ENCODE results near the gene SUPT3H. TPM values are rescaled to one million over a fixed set of nuclear protein-coding genes. Genes with fewer than 3 reads are reported as not detected.

SUPT3H gene
- total and polyA plus RNA-seq, 7 experiments from 2014 or later: 8.0 to 16.0 (median 12.7) TPM

DNA sequence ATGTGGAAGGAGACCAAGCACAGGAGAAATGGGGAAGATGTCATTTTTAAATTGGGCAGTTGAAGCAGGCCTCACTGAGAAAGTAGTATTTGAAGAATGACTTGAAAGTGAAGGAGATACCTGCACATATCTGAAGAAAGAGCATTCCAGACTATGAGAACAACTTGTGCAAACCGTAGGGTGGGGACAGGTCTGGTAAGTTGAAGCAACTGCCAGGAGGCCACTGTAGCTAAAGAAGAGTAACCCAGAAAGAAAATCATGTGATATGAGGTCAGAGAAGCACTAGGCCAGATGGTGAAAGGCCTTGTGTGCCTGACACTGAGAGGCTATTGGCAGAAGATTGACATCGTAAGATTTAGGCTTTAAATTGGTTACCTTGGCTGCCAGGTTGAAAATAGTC lies 4.7 kb upstream of the SUPT3H start:
- Histone ChIP-seq H3K4me3 (ENCODE audit: low read length) (no peak overlapping the region), H3K27ac (ENCODE audit: low read depth, low read length) (no peak overlapping the region), H3K4me1 (ENCODE audit: control insufficient read depth in 2 of 2, insufficient read depth in 2 of 2, low read length in 2 of 2) (peaks cover 0 to 7% of the 10 kb centered on the region in 2 donors), H3K9me3 (ENCODE audit: control insufficient read depth in 2 of 3, low read length in 3 of 3) (no peaks in the 10 kb centered on the region), H3K36me3 (ENCODE audit: control insufficient read depth in 2 of 3, insufficient read depth in 3 of 3, low read length in 3 of 3) (peaks cover 0 to 4% (median 0%) of the 10 kb centered on the region in 3 experiments), H3K27me3 (ENCODE audit: control insufficient read depth in 2 of 2, insufficient read depth in 2 of 2, low read length in 2 of 2) (no peaks in the 10 kb centered on the region)
- H3K4me1 Mint-ChIP-seq: peaks cover 0 to 13% (median 9%) of the 10 kb centered on the region in 7 donors
- H3K27me3 Mint-ChIP-seq: no peaks in the 10 kb centered on the region
- ChIA-PET POLR2A (interaction anchor here (1.0 kb wide), 1 partner anchor 66 kb away, joined by 3 read pairs; no protein-coding TSS in a partner anchor), CTCF (no interaction called here)
- H3K4me3 Mint-ChIP-seq: no peak overlapping the region
- H3K9me3 Mint-ChIP-seq: peaks cover 0 to 7% (median 0%) of the 10 kb centered on the region in 11 donors
- DNase-seq (no peak), ATAC-seq (no peak)
- no peak overlapping the region for H3K27ac Mint-ChIP-seq
- intact Hi-C loops (cut with micrococcal nuclease): no loop called here
- peaks cover 0 to 5% (median 2%) of the 10 kb centered on the region in 5 donors for H3K36me3 Mint-ChIP-seq

GRCh38 chr6:45378334-45378926 lies 696 bp upstream of the SUPT3H start:
- H3K27ac Mint-ChIP-seq: peak overlapping the region; percentile 96 to 100 (median 98)
- POLR2A ChIA-PET: interaction anchor here (0.6 to 3.0 kb wide), 24 partner anchors 8 to 681 kb away, joined by 3 to 17 read pairs (median 4); partner anchors contain the start of gene RUNX2
- intact Hi-C loops (cut with micrococcal nuclease): loop anchor here (1.0 to 10.0 kb wide), 10 partner anchors 42 to 634 kb away; no protein-coding TSS in a partner anchor
- H3K4me3 Mint-ChIP-seq: peak overlapping the region; percentile 89 to 100 (median 98)
- no peaks in the 10 kb centered on the region for H3K27me3 ChIP-seq (ENCODE audit: control insufficient read depth in 2 of 2, insufficient read depth in 2 of 2, low read length in 2 of 2)
- H3K36me3 ChIP-seq (ENCODE audit: control insufficient read depth in 2 of 3, insufficient read depth in 3 of 3, low read length in 3 of 3): peaks cover 0 to 6% (median 0%) of the 10 kb centered on the region in 3 experiments
- DNase-seq: no peak
- H3K4me1 Mint-ChIP-seq: peaks cover 14 to 35% (median 28%) of the 10 kb centered on the region in 7 donors
- peak overlapping the region; percentile 75 for H3K4me3 ChIP-seq (ENCODE audit: low read length)
- H3K9me3 Mint-ChIP-seq: peaks cover 0 to 7% (median 0%) of the 10 kb centered on the region in 11 donors
- H3K36me3 Mint-ChIP-seq: peaks cover 0 to 5% (median 0%) of the 10 kb centered on the region in 5 donors
- no peaks in the 10 kb centered on the region for H3K27me3 Mint-ChIP-seq
- H3K4me1 ChIP-seq (ENCODE audit: control insufficient read depth in 2 of 2, insufficient read depth in 2 of 2, low read length in 2 of 2): peaks cover 0 to 14% of the 10 kb centered on the region in 2 donors
- H3K27ac ChIP-seq (ENCODE audit: low read depth, low read length): peak overlapping the region; percentile 86
- no peak for ATAC-seq
- CTCF ChIA-PET: interaction anchor here (0.5 to 1.4 kb wide), 15 partner anchors 41 to 985 kb away, joined by 3 to 7 read pairs (median 3); no protein-coding TSS in a partner anchor
- H3K9me3 ChIP-seq (ENCODE audit: control insufficient read depth in 2 of 3, low read length in 3 of 3): no peaks in the 10 kb centered on the region

DNA sequence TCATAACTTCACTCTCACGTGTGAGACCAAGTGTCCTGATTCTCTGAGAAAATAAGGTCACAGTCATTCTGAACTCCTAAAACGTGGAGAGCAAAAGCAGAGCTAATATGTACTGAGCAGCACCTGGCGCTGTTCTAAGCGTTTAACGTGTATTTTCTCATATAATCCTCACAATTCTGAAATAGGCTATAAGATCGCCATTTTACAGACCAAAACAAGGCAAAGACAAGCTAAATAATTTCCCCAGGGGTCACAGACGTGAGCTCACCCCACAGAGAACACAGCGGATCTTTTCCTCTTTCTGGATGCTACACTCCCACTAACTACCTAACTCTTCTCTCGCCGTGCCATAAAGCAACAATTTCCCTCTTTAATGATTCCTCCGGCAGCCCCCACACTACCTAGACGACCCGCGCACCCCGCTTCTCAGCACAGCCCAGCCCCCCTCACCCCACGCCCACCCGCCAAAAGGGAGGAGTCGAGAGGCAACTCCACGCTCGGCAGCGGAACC lies 636 bp downstream of the SUPT3H start:
- Histone ChIP-seq H3K27ac (ENCODE audit: low read depth, low read length) (peak overlapping the region; percentile 86), H3K4me1 (ENCODE audit: control insufficient read depth in 2 of 2, insufficient read depth in 2 of 2, low read length in 2 of 2) (peaks cover 0 to 14% of the 10 kb centered on the region in 2 donors), H3K36me3 (ENCODE audit: control insufficient read depth in 2 of 3, insufficient read depth in 3 of 3, low read length in 3 of 3) (peaks cover 0 to 6% (median 0%) of the 10 kb centered on the region in 3 experiments), H3K27me3 (ENCODE audit: control insufficient read depth in 2 of 2, insufficient read depth in 2 of 2, low read length in 2 of 2) (no peaks in the 10 kb centered on the region), H3K4me3 (ENCODE audit: low read length) (peak overlapping the region; percentile 75), H3K9me3 (ENCODE audit: control insufficient read depth in 2 of 3, low read length in 3 of 3) (no peaks in the 10 kb centered on the region)
- DNase-seq (no peak), ATAC-seq (no peak)
- Mint-ChIP-seq H3K27ac (peak overlapping the region; percentile 96 to 100 (median 98)), H3K9me3 (peaks cover 0 to 4% (median 0%) of the 10 kb centered on the region in 11 donors), H3K27me3 (no peaks in the 10 kb centered on the region), H3K4me3 (peak overlapping the region; percentile 89 to 100 (median 98)), H3K36me3 (no peaks in the 10 kb centered on the region), H3K4me1 (peaks cover 14 to 35% (median 28%) of the 10 kb centered on the region in 7 donors)
- intact Hi-C loops (cut with micrococcal nuclease): loop anchor here (1.0 to 10.0 kb wide), 18 partner anchors 45 to 752 kb away; partner anchors contain the start of gene ENPP4 (in 1 of the 2)
- POLR2A ChIA-PET: interaction anchor here (0.8 to 3.0 kb wide), 13 partner anchors 11 to 709 kb away, joined by 3 to 17 read pairs (median 4); partner anchors contain the start of gene RUNX2
- CTCF ChIA-PET: interaction anchor here (0.7 to 1.4 kb wide), 2 partner anchors 334 to 721 kb away, joined by 3 to 5 read pairs; no protein-coding TSS in a partner anchor

- Histone ChIP-seq H3K36me3 (ENCODE audit: control insufficient read depth in 2 of 3, insufficient read depth in 3 of 3, low read length in 3 of 3) (peaks cover 0 to 6% (median 0%) of the 10 kb centered on the region in 3 experiments), H3K4me1 (ENCODE audit: control insufficient read depth in 2 of 2, insufficient read depth in 2 of 2, low read length in 2 of 2) (peaks cover 0 to 14% of the 10 kb centered on the region in 2 donors), H3K27me3 (ENCODE audit: control insufficient read depth in 2 of 2, insufficient read depth in 2 of 2, low read length in 2 of 2) (no peaks in the 10 kb centered on the region), H3K27ac (ENCODE audit: low read depth, low read length) (peak overlapping the region; percentile 86), H3K4me3 (ENCODE audit: low read length) (peak overlapping the region; percentile 75), H3K9me3 (ENCODE audit: control insufficient read depth in 2 of 3, low read length in 3 of 3) (no peaks in the 10 kb centered on the region)
- ATAC-seq (no peak), DNase-seq (no peak)
- Mint-ChIP-seq H3K4me1 (peaks cover 14 to 35% (median 30%) of the 10 kb centered on the region in 7 donors), H3K27me3 (no peaks in the 10 kb centered on the region), H3K9me3 (peaks cover 0 to 4% (median 0%) of the 10 kb centered on the region in 11 donors), H3K4me3 (peak overlapping the region; percentile 89 to 100 (median 98)), H3K36me3 (no peaks in the 10 kb centered on the region), H3K27ac (peak overlapping the region; percentile 96 to 100 (median 98))
- ChIA-PET CTCF (interaction anchor here (0.6 to 0.7 kb wide), 2 partner anchors 27 to 335 kb away, joined by 3 read pairs; no protein-coding TSS in a partner anchor), POLR2A (interaction anchor here (0.8 to 3.0 kb wide), 13 partner anchors 10 to 709 kb away, joined by 3 to 17 read pairs (median 5); partner anchors contain the start of gene RUNX2)
- intact Hi-C loops (cut with micrococcal nuclease): loop anchor here (1.0 to 10.0 kb wide), 18 partner anchors 46 to 752 kb away; partner anchors contain the start of gene ENPP4 (in 1 of the 2)
Measured at GRCh38 chr6:45376310-45377042, 1.3 kb downstream of the SUPT3H start.

DNA sequence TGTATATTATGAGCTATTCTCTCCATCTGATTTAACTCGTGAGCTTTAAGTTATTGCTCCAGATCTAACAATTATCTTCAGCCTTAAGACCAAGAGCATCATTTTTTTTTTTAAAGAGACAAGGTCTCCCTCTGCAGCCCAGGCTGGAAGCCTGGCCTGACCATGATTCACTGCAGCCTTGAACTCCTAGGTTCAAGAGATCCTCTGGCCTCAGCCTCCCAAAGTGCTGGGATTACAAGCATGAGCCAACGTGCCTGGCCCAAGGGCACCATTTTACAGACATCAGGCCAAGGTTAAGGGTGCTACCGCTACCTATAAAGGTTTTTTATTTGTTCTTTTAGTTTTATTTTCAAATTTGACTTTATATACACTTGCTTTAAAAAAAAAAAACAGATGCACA lies 2.3 kb downstream of the SUPT3H start:
- no peaks in the 10 kb centered on the region for H3K36me3 Mint-ChIP-seq
- ChIA-PET POLR2A (interaction anchor here (0.8 to 1.5 kb wide), 6 partner anchors 10 to 598 kb away, joined by 3 to 7 read pairs (median 3); no protein-coding TSS in a partner anchor), CTCF (interaction anchor here (0.6 to 0.9 kb wide), 3 partner anchors 9 to 710 kb away, joined by 3 to 6 read pairs (median 5); no protein-coding TSS in a partner anchor)
- H3K4me1 Mint-ChIP-seq: peaks cover 14 to 40% (median 30%) of the 10 kb centered on the region in 7 donors
- no peaks in the 10 kb centered on the region for H3K27me3 ChIP-seq (ENCODE audit: control insufficient read depth in 2 of 2, insufficient read depth in 2 of 2, low read length in 2 of 2)
- H3K27me3 Mint-ChIP-seq: no peaks in the 10 kb centered on the region
- peak overlapping the region in 5 of 9 donors; percentile 4 to 67 (median 33) for H3K27ac Mint-ChIP-seq
- H3K36me3 ChIP-seq (ENCODE audit: control insufficient read depth in 2 of 3, insufficient read depth in 3 of 3, low read length in 3 of 3): peaks cover 0 to 6% (median 0%) of the 10 kb centered on the region in 3 experiments
- H3K9me3 ChIP-seq (ENCODE audit: control insufficient read depth in 2 of 3, low read length in 3 of 3): no peaks in the 10 kb centered on the region
- H3K4me3 Mint-ChIP-seq: peak overlapping the region in 2 of 10 donors; percentile 16 to 98
- H3K27ac ChIP-seq (ENCODE audit: low read depth, low read length): no peak overlapping the region
- DNase-seq (no peak), ATAC-seq (no peak)
- H3K4me1 ChIP-seq (ENCODE audit: control insufficient read depth in 2 of 2, insufficient read depth in 2 of 2, low read length in 2 of 2): peaks cover 0 to 14% of the 10 kb centered on the region in 2 donors
- intact Hi-C loops (cut with micrococcal nuclease): loop anchor here (5.0 to 10.0 kb wide), 6 partner anchors 78 to 637 kb away; no protein-coding TSS in a partner anchor
- H3K4me3 ChIP-seq (ENCODE audit: low read length): no peak overlapping the region
- H3K9me3 Mint-ChIP-seq: peaks cover 0 to 4% (median 0%) of the 10 kb centered on the region in 11 donors

Data from naive thymus-derived CD4-positive, alpha-beta T cell (primary cell).